Measurements from ENCODE around the gene UBL3.

The UBL3 gene

DNA sequence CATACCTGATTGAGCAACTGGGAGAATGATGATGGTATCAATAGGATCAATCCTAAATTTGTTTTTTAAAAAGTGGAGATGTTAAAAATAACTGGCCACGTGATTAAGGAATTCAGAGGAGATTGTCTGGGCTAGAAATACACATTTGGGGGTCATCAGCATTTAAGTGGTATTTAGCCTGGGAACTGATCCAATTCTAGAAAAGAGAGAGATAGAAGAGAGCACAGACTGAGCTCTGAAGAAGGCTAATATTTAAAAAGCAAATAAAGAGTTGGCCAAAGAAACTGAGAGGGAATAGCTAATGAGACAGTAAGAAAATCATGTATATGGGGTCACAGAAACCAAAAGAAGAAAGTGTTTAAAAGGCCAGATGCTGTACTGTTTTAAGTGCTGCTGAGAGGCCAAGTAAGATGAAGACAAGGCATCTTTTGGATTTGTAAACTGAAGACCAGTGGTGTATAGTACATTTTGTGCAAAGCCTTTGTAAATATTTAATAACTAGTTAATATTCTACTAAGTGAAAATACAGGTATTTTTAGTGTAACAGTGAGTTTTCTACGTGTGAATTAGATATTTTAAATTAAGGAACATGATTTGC is 40.2 kb downstream of the UBL3 start:
- no peak for DNase-seq (ENCODE audit: low read depth)

- DNase-seq (ENCODE audit: low read depth): no peak
Observed at GRCh38 chr13:29808264-29808663, 42.2 kb downstream of the UBL3 start.

DNA sequence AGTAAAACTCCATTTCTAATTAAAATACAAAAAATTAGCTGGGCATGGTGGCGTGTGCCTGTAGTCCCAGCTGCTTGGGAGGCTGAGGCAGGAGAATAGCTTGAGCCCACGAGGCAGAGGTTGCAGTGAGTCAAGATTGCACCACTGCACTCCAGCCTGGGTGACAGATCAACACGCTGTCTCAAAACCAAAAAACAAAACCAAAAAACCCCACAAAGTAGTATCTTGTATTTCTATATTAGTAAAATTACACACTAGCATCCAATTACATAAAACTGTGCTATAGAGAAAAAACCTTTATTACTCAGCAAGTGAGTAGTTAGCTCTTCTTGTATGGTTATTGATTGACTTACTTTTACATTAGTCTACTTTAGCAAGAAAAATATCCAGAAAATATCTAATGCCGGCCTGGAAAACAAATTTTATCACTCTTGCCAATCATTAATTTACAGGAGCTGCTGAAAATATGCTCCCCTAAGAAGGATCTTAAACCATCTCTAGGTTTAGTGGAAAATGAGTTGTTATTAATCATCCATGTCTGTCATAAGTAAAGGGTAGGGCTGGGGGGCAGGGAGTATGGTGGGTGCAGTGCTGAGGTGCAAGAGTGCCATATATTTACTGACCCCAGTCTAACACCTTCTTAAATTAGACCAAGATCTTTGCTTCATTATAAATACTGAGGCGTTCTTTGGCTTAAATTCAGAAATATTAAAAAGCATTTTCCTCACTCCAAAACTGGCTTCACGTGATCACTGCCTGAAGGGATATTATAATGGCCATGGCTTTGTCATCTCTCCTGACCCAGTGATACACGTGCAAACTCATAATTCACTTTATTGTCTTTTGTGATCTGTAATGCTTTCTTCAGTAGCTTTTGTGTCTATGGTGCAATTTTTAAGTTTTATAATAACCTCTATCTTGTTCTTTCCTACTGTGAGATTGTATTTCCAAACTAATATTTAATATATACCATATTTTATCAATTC is 44.1 kb downstream of the UBL3 start:
- DNase-seq (ENCODE audit: low read depth): no peak

- no peak for DNase-seq (ENCODE audit: low read depth)
Observed at GRCh38 chr13:29803221-29803620, 47.2 kb downstream of the UBL3 start.

DNA sequence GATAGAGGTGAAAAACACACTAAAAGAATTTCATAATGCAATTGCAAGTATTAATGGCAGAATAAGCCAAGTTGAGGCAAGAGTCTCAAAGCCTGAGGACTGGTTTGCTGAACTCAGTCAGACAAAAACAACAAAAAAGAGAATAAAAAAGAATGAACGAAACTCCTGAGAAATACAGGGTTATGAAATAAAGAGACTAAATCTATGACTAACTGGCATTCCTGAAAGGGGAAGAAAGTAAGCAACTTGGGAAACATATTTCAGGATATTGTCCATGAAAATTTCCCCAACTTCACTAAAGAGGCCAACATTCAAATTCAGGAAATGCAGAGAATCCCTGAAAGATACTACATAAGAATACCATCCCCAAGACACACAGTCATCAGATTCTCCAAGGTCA is 47.8 kb downstream of the UBL3 start:
- no peak for DNase-seq (ENCODE audit: low read depth)

DNA sequence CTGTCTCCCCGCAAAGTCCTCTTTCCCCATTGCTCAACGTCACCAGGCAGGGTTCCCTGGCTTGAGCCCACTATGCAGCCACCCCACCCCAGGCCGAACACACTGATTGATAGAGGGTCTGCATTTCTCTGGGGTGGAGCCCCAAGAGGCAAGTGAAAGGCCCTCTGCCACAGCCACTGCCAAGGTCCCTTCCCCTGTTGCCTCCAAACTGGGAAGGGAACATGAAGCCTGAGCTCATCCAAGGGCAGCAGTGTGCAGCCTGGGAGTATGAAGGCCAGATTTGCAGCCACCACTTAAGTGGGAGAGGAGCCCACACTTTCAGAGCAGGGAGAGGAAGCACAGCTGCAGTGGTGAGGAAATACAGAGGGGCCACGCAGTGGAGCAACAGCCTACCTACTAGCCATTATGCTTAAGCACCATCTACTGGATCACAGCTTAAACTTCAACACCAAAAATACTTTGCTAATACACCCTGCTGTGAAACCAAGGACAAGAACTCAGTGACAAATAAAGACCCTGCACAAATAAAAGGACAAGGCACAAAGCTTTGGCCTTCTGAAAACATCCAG is 48.6 kb downstream of the UBL3 start:
- DNase-seq (ENCODE audit: low read depth): no peak

- DNase-seq (ENCODE audit: low read depth): no peak
Observed at GRCh38 chr13:29801102-29801501, 49.3 kb downstream of the UBL3 start.

- no peak for DNase-seq (ENCODE audit: low read depth)
Observed at GRCh38 chr13:29800687-29801086, 49.7 kb downstream of the UBL3 start.

- no peak for DNase-seq (ENCODE audit: low read depth)
Observed at GRCh38 chr13:29799041-29799440, 51.4 kb downstream of the UBL3 start.

GRCh38 chr13:29791997-29792780 is 58.2 kb downstream of the UBL3 start:
- DNase-seq (ENCODE audit: low read depth): no peak

DNA sequence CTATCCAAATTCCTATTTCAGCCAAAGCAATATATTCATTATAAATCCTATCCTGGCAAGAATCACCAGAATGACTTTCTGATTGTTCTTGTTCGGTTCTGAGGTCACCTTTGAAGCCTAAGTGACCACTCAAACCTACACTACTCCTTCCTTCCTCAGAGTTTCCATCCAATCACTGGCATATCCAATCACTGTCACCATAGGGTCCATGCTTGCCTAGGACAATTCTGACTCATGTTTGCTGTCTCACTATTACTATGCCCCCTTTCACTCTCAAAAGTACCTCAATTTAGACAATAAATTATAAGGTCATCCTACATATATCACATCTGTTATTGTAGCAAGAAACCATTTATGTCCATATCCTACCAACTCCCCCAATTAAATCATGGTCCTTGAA is 58.9 kb downstream of the UBL3 start:
- no peak for DNase-seq (ENCODE audit: low read depth)

- DNase-seq (ENCODE audit: low read depth): no peak
Observed at GRCh38 chr13:29786698-29787097, 63.7 kb downstream of the UBL3 start.

DNA sequence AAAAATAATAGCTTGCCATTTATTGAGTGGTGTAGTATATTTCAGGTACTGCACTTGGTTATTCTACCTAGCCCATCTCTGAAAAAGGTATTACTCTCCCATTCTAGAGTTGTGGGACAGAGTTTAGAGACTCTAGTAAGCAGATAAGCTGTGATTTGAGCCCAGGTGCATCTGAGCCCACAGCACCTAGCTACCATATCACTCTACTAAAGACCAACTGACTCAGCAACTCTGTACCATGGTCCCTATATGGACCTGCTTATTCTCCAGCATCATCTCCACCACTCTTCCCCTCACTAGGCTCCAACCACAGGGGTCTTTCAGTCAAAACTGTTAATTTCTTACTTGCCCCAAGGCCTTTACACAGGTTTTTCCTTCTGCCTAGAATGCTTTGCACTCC is 64.4 kb downstream of the UBL3 start:
- no peak for DNase-seq (ENCODE audit: low read depth)

GRCh38 chr13:29782798-29783197 is 67.6 kb downstream of the UBL3 start:
- DNase-seq (ENCODE audit: low read depth): no peak

GRCh38 chr13:29774830-29775229 is 75.6 kb downstream of the UBL3 start:
- DNase-seq (ENCODE audit: low read depth): no peak

DNA sequence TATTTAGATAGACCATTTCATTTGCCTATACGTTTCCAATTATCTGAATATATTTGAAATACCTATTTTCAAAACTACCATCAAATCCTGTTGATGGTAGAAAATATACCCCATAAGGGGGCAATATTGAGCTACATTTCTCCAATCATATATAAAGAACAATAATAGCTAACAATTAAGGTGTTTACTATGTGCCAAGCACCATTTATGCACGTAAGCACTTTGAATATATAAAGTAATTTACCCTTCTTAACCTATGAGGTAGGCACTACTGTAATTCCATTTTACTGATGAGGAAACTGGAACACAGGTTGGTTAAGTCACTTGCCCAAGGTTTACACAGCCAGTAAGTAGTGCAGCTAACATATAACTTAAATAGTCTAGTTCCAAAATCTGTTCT is 79.2 kb downstream of the UBL3 start:
- DNase-seq (ENCODE audit: low read depth): no peak

- no peak for DNase-seq (ENCODE audit: low read depth)
Observed at GRCh38 chr13:29767006-29767405, 83.4 kb downstream of the UBL3 start.

- DNase-seq (ENCODE audit: low read depth): no peak
Observed at GRCh38 chr13:29763436-29764180, 86.8 kb downstream of the UBL3 start.

- DNase-seq (ENCODE audit: low read depth): no peak
Observed at GRCh38 chr13:29761815-29762214, 88.6 kb downstream of the UBL3 start.

DNA sequence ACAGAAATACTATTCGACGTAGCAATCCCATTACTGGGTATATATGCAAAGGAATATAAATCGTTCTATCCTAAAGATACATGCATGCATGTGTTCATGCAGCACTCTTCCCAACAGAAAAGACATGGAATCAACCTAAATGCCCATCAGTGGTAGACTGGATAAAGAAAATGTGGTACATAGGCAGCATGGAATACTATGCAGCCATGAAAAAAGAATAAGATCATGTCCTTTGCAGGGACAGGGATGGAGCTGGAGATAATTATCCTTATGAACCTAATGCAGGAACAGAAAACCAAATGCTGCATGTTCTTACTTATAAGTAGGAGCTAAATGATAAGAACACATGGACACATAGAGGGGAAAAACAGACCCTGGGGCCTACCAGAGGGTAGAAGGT is 89.3 kb downstream of the UBL3 start:
- DNase-seq (ENCODE audit: low read depth): no peak

DNA sequence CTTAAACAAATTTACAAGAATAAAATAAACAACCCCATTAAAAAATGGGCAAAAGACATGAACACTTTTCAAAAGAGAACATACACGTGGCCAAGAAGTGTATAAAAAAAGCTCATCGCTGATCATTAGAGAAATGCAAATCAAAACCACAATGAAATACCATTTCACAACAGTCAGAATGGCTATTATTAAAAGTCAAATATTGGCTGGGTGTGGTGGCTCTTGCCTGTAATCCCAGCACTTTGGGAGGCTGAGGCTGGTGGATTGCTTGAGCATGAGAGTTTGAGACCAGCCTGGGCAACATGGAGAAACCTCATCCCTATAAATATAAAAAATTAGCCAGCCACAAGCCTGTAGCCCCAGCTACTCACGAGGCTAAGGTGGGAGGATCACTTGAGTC is 89.9 kb downstream of the UBL3 start:
- no peak for DNase-seq (ENCODE audit: low read depth)

Data from stimulated activated CD8-positive, alpha-beta memory T cell treated with anti-CD3 and anti-CD28 coated beads, Interleukin-12 subunit alpha, Interleukin-12 subunit beta, amount 100 ng/mL, for 1 hour (primary cell).